ENCODE results near the gene MYCBPAP. TPM values are rescaled to one million over a fixed set of nuclear protein-coding genes. Genes with fewer than 3 reads are reported as not detected.

Gene MYCBPAP
- total RNA-seq, 4 donors from 2014 or later = 0.78 to 3.2 (median 1.6) TPM

GRCh38 chr17:50534222-50534978 is 26.2 kb downstream of the MYCBPAP start:
- intact Hi-C loops (cut with DNase I) = no loop called here
- 47 to 69% methylated on average over 15 to 17 of the region's 24 CpGs for WGBS, 2 donors
- Histone ChIP-seq H3K27me3 (no peaks in the 10 kb centered on the region), H3K27ac (peak overlapping the region; percentile 41 to 74 (median 61)), H3K36me3 (no peaks in the 10 kb centered on the region), H3K9me3 (no peaks in the 10 kb centered on the region), H3K4me3 (replicated peaks in 1 of 3) (no peak overlapping the region), H3K4me1 (peaks cover 29 to 33% of the 10 kb centered on the region in 2 donors)
- peak; percentile 74 to 78 for DNase-seq
- peak in 1 of 2 donors; percentile 43 for TF ChIP-seq POLR2A (IDR thresholded peaks at IDR 0.05)
- TF ChIP-seq, protein P1, sequence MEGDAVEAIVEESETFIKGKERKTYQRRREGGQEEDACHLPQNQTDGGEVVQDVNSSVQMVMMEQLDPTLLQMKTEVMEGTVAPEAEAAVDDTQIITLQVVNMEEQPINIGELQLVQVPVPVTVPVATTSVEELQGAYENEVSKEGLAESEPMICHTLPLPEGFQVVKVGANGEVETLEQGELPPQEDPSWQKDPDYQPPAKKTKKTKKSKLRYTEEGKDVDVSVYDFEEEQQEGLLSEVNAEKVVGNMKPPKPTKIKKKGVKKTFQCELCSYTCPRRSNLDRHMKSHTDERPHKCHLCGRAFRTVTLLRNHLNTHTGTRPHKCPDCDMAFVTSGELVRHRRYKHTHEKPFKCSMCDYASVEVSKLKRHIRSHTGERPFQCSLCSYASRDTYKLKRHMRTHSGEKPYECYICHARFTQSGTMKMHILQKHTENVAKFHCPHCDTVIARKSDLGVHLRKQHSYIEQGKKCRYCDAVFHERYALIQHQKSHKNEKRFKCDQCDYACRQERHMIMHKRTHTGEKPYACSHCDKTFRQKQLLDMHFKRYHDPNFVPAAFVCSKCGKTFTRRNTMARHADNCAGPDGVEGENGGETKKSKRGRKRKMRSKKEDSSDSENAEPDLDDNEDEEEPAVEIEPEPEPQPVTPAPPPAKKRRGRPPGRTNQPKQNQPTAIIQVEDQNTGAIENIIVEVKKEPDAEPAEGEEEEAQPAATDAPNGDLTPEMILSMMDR (IDR thresholded peaks at IDR 0.05) = peak in 5 of 6 experiments; percentile 31 to 56 (median 48)

DNA sequence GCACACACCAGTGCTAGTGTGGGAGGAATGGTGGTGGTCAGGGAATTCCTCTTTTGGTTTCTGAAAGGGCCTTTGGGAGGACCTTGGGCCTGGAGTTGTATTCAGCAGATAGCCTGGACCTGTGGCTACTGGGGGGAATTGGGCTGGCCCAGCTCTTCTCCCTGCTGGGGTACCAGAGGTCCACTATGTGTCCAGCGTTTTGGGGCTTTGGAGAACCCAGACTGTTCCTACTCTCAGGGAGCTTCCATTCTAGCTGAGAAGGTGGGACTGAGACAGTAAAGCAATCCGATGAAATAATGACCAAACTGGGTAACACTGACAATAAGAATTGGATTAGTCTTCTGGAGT is 26.7 kb downstream of the MYCBPAP start:
- no peak for TF ChIP-seq POLR2A (IDR thresholded peaks at IDR 0.05)
- TF ChIP-seq, protein P1 (IDR thresholded peaks at IDR 0.05) = no peak
- intact Hi-C loops (cut with DNase I) = no loop called here
- H3K4me1 ChIP-seq = peaks cover 29 to 33% of the 10 kb centered on the region in 2 donors
- WGBS, 2 donors = 87 to 95% methylated on average over 2 of the region's 2 CpGs
- no peak overlapping the region for H3K4me3 ChIP-seq (replicated peaks in 1 of 3)
- no peaks in the 10 kb centered on the region for H3K27me3 ChIP-seq
- peak overlapping the region in 1 of 3 donors; percentile 74 for H3K27ac ChIP-seq
- no peak for DNase-seq
- H3K36me3 ChIP-seq = no peaks in the 10 kb centered on the region
- no peaks in the 10 kb centered on the region for H3K9me3 ChIP-seq

- Histone ChIP-seq H3K9me3 (no peaks in the 10 kb centered on the region), H3K27ac (no peak overlapping the region), H3K36me3 (no peaks in the 10 kb centered on the region), H3K4me3 (replicated peaks in 1 of 3) (no peak overlapping the region), H3K27me3 (no peaks in the 10 kb centered on the region), H3K4me1 (peaks cover 29 to 33% of the 10 kb centered on the region in 2 donors)
- DNase-seq = no peak
- no peak for TF ChIP-seq POLR2A (IDR thresholded peaks at IDR 0.05)
- TF ChIP-seq, protein P1 (IDR thresholded peaks at IDR 0.05) = no peak
- WGBS, 2 donors = 81 to 88% methylated on average over 7 of the region's 7 CpGs
- intact Hi-C loops (cut with DNase I) = no loop called here
Observed at GRCh38 chr17:50535407-50535806, 27.2 kb downstream of the MYCBPAP start.

GRCh38 chr17:50536683-50537646 is 28.7 kb downstream of the MYCBPAP start:
- 95 to 96% methylated on average over 32 to 41 of the region's 45 CpGs for WGBS, 2 donors
- TF ChIP-seq, protein P1 (IDR thresholded peaks at IDR 0.05) = no peak
- TF ChIP-seq POLR2A (IDR thresholded peaks at IDR 0.05) = no peak
- peaks cover 36 to 39% of the 10 kb centered on the region in 2 donors for H3K4me1 ChIP-seq
- no peaks in the 10 kb centered on the region for H3K9me3 ChIP-seq
- no peak overlapping the region for H3K4me3 ChIP-seq (replicated peaks in 1 of 3)
- intact Hi-C loops (cut with DNase I) = no loop called here
- DNase-seq = no peak
- no peaks in the 10 kb centered on the region for H3K36me3 ChIP-seq
- no peaks in the 10 kb centered on the region for H3K27me3 ChIP-seq
- no peak overlapping the region for H3K27ac ChIP-seq

Measured in thyroid gland (tissue), 4 donors.